ENCODE measurements around the gene MAPK13.
"Not testable (repeated sequence)": the region's sequence is repeated elsewhere in the genome, so short reads cannot be mapped to it uniquely, and the experiment has no call there.

The MAPK13 gene

DNA sequence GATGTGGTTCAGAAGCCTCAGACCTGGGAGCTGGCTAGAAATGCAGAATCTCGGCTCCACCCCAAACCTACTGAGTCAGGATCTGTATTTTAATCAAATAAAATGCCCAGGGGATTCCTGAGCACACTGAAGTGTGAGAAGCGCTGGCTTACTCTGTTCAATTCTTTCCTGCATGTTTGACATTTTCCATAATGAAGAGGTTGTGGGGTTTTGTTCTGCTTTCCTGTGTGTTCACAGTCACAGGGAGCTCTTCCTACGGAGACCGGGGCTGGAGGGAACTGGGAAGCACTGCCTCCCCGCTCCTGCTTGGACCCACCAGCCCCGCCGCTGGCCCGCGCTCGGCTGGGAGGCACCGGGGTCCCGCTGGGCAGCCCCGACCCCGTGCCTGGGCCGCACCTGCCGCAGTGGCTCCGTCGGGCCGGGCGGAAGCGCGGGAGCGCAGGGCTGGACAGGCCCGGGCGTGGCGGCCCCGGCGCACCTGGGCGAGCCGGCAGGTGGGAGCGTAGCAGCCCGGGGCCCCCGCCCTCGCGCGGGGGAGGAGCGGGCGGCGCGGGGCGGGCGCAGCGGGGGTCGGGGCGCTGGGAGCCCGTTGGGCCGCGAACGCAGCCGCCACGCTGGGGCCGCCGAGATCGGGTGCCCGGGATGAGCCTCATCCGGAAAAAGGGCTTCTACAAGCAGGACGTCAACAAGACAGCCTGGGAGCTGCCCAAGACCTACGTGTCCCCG lies at the start of gene MAPK13:
Gene MAPK13, plus strand, starts transcription at position 573 of the 726 bp plus-strand sequence. Its CDS starts 70 bp downstream, at position 643.
- peak; percentile 31 for DNase-seq

GRCh38 chr6:36082318-36082717 lies 48.0 kb upstream of the MAPK13 start:
- DNase-seq: no peak

GRCh38 chr6:36083446-36083845 lies 46.9 kb upstream of the MAPK13 start:
- no peak for DNase-seq

DNA sequence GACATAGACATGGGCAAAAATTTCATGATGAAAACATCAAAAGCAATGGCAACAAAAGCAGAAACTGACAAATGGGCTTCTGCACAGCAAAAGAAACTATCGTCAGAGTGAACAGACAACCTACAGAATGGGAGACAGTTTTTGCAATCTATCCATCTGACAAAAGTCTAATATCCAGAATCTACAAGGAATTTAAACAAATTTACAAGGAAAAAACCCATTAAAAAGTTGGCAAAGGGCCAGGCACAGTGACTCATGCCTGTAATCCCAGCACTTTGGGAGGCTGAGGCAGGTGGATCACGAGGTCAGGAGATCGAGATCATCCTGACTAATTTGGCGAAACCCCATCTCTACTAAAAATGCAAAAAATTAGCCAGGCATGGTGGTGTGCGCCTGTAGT lies 42.1 kb upstream of the MAPK13 start:
- not testable (repeated sequence) for DNase-seq

DNA sequence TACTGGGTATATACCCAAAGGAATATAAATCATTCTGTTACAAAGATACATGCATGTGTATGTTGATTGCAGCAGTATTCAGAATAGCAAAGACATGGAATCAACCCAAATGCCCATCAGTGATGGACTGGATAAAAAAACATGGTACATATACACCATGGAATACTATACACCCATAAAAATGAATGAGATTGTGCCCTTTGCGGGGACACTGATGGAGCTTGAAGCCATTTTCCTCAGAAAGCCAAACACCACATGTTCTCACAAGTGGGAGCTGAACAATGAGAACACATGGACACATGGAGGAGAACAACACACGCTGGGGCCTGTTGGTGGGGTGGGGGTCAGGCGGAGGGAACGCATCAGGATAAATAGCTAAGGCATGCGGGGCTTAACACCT lies 41.3 kb upstream of the MAPK13 start:
- no peak for DNase-seq

DNA sequence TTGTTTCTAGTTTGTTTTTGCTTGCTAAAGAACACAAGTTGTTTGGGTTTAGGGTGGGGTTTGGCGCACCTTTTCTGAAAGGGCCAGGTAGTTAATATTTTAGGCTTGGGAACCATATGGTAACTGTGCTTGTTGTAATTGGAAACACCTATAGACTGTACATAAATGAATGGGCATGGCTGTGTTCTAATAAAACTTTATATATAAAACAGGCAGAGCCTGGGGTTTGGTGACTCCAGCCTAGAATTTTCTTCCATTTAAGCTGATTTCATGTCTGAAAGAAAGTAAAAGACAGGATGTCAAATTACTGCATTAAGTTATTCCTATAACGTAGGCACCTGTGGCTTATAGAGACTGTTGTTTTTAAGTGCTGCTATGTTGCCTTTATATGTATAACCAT lies 36.1 kb upstream of the MAPK13 start:
- no peak for DNase-seq

GRCh38 chr6:36094753-36095496 lies 35.4 kb upstream of the MAPK13 start:
- DNase-seq: peak; percentile 83

- no peak for DNase-seq
Observed at GRCh38 chr6:36095497-36096391, 34.6 kb upstream of the MAPK13 start.

- no peak for DNase-seq
Observed at GRCh38 chr6:36098253-36098919, 31.9 kb upstream of the MAPK13 start.

GRCh38 chr6:36098920-36099647 lies 31.2 kb upstream of the MAPK13 start:
- DNase-seq: no peak

DNA sequence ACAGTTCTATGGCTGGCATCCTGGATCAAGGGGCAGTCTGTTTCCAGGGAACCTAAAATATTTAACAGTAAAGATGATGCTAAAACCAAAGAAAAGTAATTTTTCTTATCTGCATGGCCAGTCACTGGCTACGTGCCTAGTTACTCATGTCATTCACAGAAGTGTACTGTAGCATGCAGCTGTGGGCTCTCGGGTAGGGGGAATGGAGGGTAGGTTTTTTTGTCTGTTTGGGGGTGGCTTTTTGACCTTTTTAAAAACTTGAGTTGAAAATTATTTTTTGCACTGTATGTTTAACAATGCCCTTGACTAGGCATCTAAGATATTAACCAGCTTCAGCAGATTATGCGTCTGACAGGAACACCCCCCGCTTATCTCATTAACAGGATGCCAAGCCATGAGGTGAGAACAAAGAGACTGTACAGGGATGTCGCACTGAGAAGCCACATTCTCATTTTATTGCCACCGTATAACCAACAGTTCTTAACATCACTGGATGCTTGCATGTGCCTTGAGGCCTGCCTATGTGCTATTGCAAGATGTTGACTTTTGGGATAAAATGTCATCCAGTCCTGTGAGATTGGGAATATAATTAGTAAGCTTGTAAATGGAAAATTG lies 30.3 kb upstream of the MAPK13 start:
- DNase-seq: no peak

GRCh38 chr6:36101691-36102090 lies 28.6 kb upstream of the MAPK13 start:
- no peak for DNase-seq

DNA sequence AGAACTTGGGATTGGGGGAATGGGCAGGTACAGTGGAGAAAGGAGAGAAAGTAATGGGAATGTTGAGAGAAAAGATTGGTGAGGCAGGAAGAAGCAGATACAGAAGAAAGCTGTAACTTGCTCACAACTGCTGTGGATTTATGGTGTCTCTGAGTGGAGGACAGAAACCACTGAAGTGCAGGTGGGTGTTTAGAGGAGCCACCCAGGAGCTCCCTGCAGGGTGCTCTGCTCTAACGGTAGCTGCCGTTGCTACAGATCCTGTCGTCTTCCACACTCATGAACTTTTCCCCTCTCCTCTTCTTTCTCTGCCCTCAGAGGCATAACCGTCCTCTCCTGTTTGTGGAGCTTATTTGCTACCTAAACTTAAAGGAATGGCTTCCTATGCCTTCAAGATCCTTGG lies 27.5 kb upstream of the MAPK13 start:
- DNase-seq: no peak

- no peak for DNase-seq
Observed at GRCh38 chr6:36104836-36105235, 25.5 kb upstream of the MAPK13 start.

GRCh38 chr6:36109092-36109491 lies 21.2 kb upstream of the MAPK13 start:
- no peak for DNase-seq

DNA sequence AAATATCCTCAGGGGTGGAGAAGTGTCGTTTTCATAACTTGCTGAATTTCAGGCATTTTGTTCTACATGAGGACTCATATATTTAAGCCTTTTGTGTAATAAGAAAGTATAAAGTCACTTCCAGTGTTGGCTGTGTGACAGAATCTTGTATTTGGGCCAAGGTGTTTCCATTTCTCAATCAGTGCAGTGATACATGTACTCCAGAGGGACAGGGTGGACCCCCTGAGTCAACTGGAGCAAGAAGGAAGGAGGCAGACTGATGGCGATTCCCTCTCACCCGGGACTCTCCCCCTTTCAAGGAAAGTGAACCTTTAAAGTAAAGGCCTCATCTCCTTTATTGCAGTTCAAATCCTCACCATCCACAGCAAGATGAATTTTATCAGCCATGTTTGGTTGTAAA lies 20.3 kb upstream of the MAPK13 start:
- no peak for DNase-seq

DNA sequence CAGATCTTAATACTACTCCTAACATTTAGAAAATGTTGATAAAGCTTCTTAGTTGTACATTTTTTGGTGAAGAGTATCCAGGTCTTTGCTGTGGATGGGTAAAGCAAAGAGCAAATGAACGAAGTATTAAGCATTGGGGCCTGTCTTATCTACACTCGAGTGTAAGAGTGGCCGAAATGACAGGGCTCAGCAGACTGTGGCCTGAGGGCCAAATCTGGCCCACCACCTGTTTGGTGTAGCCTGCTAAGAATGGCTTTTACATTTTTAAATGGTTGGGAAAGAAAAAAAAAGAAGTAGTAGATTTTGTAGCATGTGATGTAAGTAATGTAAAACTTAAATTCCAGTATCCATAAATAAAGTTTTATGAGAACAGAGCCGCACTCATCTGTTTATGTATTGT lies 19.4 kb upstream of the MAPK13 start:
- no peak for DNase-seq

DNA sequence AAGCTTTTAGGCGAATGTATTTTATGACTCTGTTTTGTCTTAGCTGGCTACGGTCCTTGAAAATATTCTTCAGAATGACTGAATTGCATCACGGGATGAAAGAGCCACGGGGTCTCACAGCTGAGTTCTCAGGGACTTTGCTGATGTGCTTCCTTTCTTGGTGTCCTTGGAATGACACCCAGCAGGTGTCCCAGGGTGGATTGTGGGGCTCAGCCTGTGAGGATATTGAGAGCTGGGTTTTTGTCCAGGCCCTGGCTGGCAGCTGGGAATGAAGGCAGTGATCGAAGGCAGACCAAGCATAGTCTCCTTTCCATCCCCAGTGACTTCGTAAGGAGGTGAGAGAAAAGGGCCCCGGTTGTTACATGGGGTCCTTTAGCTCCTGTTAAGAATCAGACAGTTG lies 18.8 kb upstream of the MAPK13 start:
- no peak for DNase-seq

GRCh38 chr6:36113049-36113448 lies 17.3 kb upstream of the MAPK13 start:
- DNase-seq: no peak

DNA sequence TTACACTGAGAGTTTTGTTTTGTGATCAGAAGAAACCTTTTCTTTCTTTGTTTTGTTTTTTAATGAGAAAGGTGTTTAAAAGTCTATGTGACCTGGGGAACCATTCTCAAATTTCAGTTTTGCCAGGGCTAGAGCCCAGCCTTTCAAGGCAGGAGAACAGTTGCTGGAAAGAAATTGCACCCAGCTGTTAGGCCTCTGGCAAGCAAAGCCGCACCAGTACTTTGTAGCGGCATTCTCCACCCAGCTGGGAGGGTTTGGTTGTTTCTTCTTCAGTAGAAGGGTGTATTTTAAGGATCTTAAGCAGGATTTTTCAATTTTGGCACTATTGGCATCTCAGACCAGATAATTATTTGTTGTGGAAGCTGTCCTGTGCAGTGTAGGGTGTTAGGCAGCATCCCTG lies 16.6 kb upstream of the MAPK13 start:
- no peak for DNase-seq

DNA sequence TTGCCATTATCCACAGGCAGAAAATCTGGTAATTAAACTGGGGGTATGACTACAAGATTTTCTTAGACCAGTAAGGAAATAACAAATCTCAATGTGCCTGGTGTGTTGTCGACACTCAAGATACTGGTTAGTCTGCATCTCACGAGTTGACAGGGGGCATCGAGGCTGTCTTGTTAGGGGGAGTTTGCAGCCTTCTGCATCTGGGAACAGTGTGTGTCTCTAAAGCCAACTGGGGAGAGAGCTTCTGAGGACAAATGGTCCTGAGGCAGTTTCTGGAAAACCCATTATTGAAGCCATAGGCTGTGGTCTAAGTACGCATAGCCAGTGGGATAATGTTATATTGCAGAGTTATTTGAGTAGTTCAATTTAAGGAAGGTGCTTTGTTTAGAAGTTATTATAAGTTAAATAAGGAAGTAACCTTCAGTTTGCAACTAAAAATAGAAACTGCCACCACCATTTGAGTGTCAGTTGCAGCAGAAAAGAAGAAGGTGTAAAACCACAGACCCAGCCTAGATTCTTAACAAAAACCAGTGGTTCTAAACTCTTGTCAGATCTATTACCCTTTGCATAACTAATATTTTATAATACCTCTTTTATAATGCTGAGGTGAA lies 15.4 kb upstream of the MAPK13 start:
- no peak for DNase-seq

All from activated naive CD4-positive, alpha-beta T cell treated with Interleukin-2 at 50 U/mL for 16 hours (primary cell).